ENCODE data around the gene TJP3. TPM values are rescaled to one million over a fixed set of nuclear protein-coding genes. Genes with fewer than 3 reads are reported as not detected.
A peak's percentile ranks its signal among the peaks of the same experiment; 100 is the strongest.
"Not testable (repeated sequence)": the region's sequence is repeated elsewhere in the genome, so short reads cannot be mapped to it uniquely, and the experiment has no call there.

The TJP3 gene
- total RNA-seq, 1 experiment from 2014 or later = not detected

- H3K27ac ChIP-seq (ENCODE audit: low read length); H3K9ac ChIP-seq (ENCODE audit: low read length); H3K36me3 ChIP-seq (ENCODE audit: insufficient read depth, low read length); H4K20me1 ChIP-seq (ENCODE audit: insufficient read depth, low read depth, low read length); H3K4me3 ChIP-seq (ENCODE audit: low read length); H3K9me2 ChIP-seq (replicated peaks; ENCODE audit: insufficient read depth, low read length); DNase-seq; H3K4me2 ChIP-seq (ENCODE audit: low read depth, low read length, poor library complexity, severe bottlenecking); H2AFZ ChIP-seq (ENCODE audit: low read length); H3K27me3 ChIP-seq (ENCODE audit: low read length); H3K9me3 ChIP-seq (ENCODE audit: low read length): not testable (repeated sequence)
- Histone ChIP-seq H3K4me1 (ENCODE audit: low read length) (peaks cover 14% of the 10 kb centered on the region), H3K79me2 (ENCODE audit: low read length) (peaks cover 23% of the 10 kb centered on the region)
Observed at GRCh38 chr19:3758297-3758696, 50.1 kb downstream of the TJP3 start.

- H3K9me2 ChIP-seq (replicated peaks; ENCODE audit: insufficient read depth, low read length) = no peaks in the 10 kb centered on the region
- peak overlapping the region; percentile 81 for H3K4me2 ChIP-seq (ENCODE audit: low read depth, low read length, poor library complexity, severe bottlenecking)
- no peak overlapping the region for H3K4me3 ChIP-seq (ENCODE audit: low read length)
- H4K20me1 ChIP-seq (ENCODE audit: insufficient read depth, low read depth, low read length) = no peaks in the 10 kb centered on the region
- no peaks in the 10 kb centered on the region for H3K27me3 ChIP-seq (ENCODE audit: low read length)
- H2AFZ ChIP-seq (ENCODE audit: low read length) = no peak overlapping the region
- H3K4me1 ChIP-seq (ENCODE audit: low read length) = peaks cover 16% of the 10 kb centered on the region
- H3K36me3 ChIP-seq (ENCODE audit: insufficient read depth, low read length) = no peaks in the 10 kb centered on the region
- peaks cover 25% of the 10 kb centered on the region for H3K79me2 ChIP-seq (ENCODE audit: low read length)
- no peak for DNase-seq
- no peak overlapping the region for H3K27ac ChIP-seq (ENCODE audit: low read length)
- no peak overlapping the region for H3K9ac ChIP-seq (ENCODE audit: low read length)
- no peaks in the 10 kb centered on the region for H3K9me3 ChIP-seq (ENCODE audit: low read length)
Observed at GRCh38 chr19:3759482-3760254, 51.5 kb downstream of the TJP3 start.

- no peaks in the 10 kb centered on the region for H3K9me3 ChIP-seq (ENCODE audit: low read length)
- peak overlapping the region; percentile 84 for H3K9ac ChIP-seq (ENCODE audit: low read length)
- no peaks in the 10 kb centered on the region for H3K36me3 ChIP-seq (ENCODE audit: insufficient read depth, low read length)
- peak overlapping the region; percentile 91; the same call in 1 of the 2 replicates for H2AFZ ChIP-seq (ENCODE audit: low read length)
- no peak overlapping the region for H3K27ac ChIP-seq (ENCODE audit: low read length)
- peak overlapping the region; percentile 81 for H3K4me2 ChIP-seq (ENCODE audit: low read depth, low read length, poor library complexity, severe bottlenecking)
- H3K4me1 ChIP-seq (ENCODE audit: low read length) = peaks cover 16% of the 10 kb centered on the region
- H3K79me2 ChIP-seq (ENCODE audit: low read length) = peaks cover 25% of the 10 kb centered on the region
- no peaks in the 10 kb centered on the region for H3K9me2 ChIP-seq (replicated peaks; ENCODE audit: insufficient read depth, low read length)
- peak overlapping the region; percentile 94 for H3K4me3 ChIP-seq (ENCODE audit: low read length)
- H4K20me1 ChIP-seq (ENCODE audit: insufficient read depth, low read depth, low read length) = no peaks in the 10 kb centered on the region
- peak; percentile 48 for DNase-seq
- no peaks in the 10 kb centered on the region for H3K27me3 ChIP-seq (ENCODE audit: low read length)
Observed at GRCh38 chr19:3760871-3761361, 52.7 kb downstream of the TJP3 start.

GRCh38 chr19:3761382-3762129 is 53.4 kb downstream of the TJP3 start, which contains the start of gene APBA3:
Gene APBA3, minus strand, starts transcription at chr19:3761692. Its CDS starts 1,428 bp downstream, at chr19:3760264.
- peak; percentile 96 for DNase-seq
- Histone ChIP-seq H3K36me3 (ENCODE audit: insufficient read depth, low read length) (no peaks in the 10 kb centered on the region), H3K4me3 (ENCODE audit: low read length) (peak within 1 kb of the TSS; percentile 94), H4K20me1 (ENCODE audit: insufficient read depth, low read depth, low read length) (no peaks in the 10 kb centered on the region), H3K4me1 (ENCODE audit: low read length) (peaks cover 16% of the 10 kb centered on the region), H3K9ac (ENCODE audit: low read length) (peak within 1 kb of the TSS; percentile 84), H3K27ac (ENCODE audit: low read length) (peak within 1 kb of the TSS; percentile 81), H3K4me2 (ENCODE audit: low read depth, low read length, poor library complexity, severe bottlenecking) (peak within 1 kb of the TSS; percentile 81), H3K27me3 (ENCODE audit: low read length) (no peaks in the 10 kb centered on the region), H3K9me3 (ENCODE audit: low read length) (no peaks in the 10 kb centered on the region), H3K79me2 (ENCODE audit: low read length) (peaks cover 25% of the 10 kb centered on the region), H3K9me2 (replicated peaks; ENCODE audit: insufficient read depth, low read length) (no peaks in the 10 kb centered on the region), H2AFZ (ENCODE audit: low read length) (peak within 1 kb of the TSS; percentile 98)

- H3K4me2 ChIP-seq (ENCODE audit: low read depth, low read length, poor library complexity, severe bottlenecking) = peak overlapping the region; percentile 66
Observed at GRCh38 chr19:3762130-3762473, 53.9 kb downstream of the TJP3 start.

GRCh38 chr19:3762501-3763459 is 54.6 kb downstream of the TJP3 start, which contains the start of gene MRPL54:
Gene MRPL54, plus strand, starts transcription at chr19:3762682. Its CDS starts 19 bp downstream, at chr19:3762701.
- H3K9me3 ChIP-seq (ENCODE audit: low read length) = no peaks in the 10 kb centered on the region
- peak within 1 kb of the TSS; percentile 98 for H2AFZ ChIP-seq (ENCODE audit: low read length)
- no peaks in the 10 kb centered on the region for H3K9me2 ChIP-seq (replicated peaks; ENCODE audit: insufficient read depth, low read length)
- peaks cover 25% of the 10 kb centered on the region for H3K79me2 ChIP-seq (ENCODE audit: low read length)
- peak within 1 kb of the TSS; percentile 84 for H3K9ac ChIP-seq (ENCODE audit: low read length)
- H3K4me2 ChIP-seq (ENCODE audit: low read depth, low read length, poor library complexity, severe bottlenecking) = peak within 1 kb of the TSS; percentile 81
- H3K27me3 ChIP-seq (ENCODE audit: low read length) = no peaks in the 10 kb centered on the region
- no peaks in the 10 kb centered on the region for H3K36me3 ChIP-seq (ENCODE audit: insufficient read depth, low read length)
- no peaks in the 10 kb centered on the region for H4K20me1 ChIP-seq (ENCODE audit: insufficient read depth, low read depth, low read length)
- peaks cover 16% of the 10 kb centered on the region for H3K4me1 ChIP-seq (ENCODE audit: low read length)
- peak; percentile 99 for DNase-seq
- peak within 1 kb of the TSS; percentile 94 for H3K4me3 ChIP-seq (ENCODE audit: low read length)
- H3K27ac ChIP-seq (ENCODE audit: low read length) = peak within 1 kb of the TSS; percentile 81

More at GRCh38 chr19:3762130-3762473, 53.9 kb downstream of the TJP3 start:
- Histone ChIP-seq H3K4me3 (ENCODE audit: low read length) (peak overlapping the region; percentile 75), H4K20me1 (ENCODE audit: insufficient read depth, low read depth, low read length) (no peaks in the 10 kb centered on the region), H3K9ac (ENCODE audit: low read length) (peak overlapping the region; percentile 84), H2AFZ (ENCODE audit: low read length) (peak overlapping the region; percentile 98; the same call in 1 of the 2 replicates), H3K27me3 (ENCODE audit: low read length) (no peaks in the 10 kb centered on the region), H3K4me1 (ENCODE audit: low read length) (peaks cover 16% of the 10 kb centered on the region), H3K27ac (ENCODE audit: low read length) (peak overlapping the region; percentile 81), H3K9me2 (replicated peaks; ENCODE audit: insufficient read depth, low read length) (no peaks in the 10 kb centered on the region), H3K79me2 (ENCODE audit: low read length) (peaks cover 25% of the 10 kb centered on the region), H3K9me3 (ENCODE audit: low read length) (no peaks in the 10 kb centered on the region), H3K36me3 (ENCODE audit: insufficient read depth, low read length) (no peaks in the 10 kb centered on the region)
- no peak for DNase-seq

GRCh38 chr19:3765121-3765520 is 56.9 kb downstream of the TJP3 start:
- Histone ChIP-seq H3K79me2 (ENCODE audit: low read length) (peaks cover 18% of the 10 kb centered on the region), H4K20me1 (ENCODE audit: insufficient read depth, low read depth, low read length) (no peaks in the 10 kb centered on the region), H3K4me3 (ENCODE audit: low read length) (no peak overlapping the region), H3K27me3 (ENCODE audit: low read length) (no peaks in the 10 kb centered on the region), H2AFZ (ENCODE audit: low read length) (no peak overlapping the region), H3K4me1 (ENCODE audit: low read length) (peaks cover 16% of the 10 kb centered on the region), H3K9me2 (replicated peaks; ENCODE audit: insufficient read depth, low read length) (no peaks in the 10 kb centered on the region), H3K9ac (ENCODE audit: low read length) (no peak overlapping the region), H3K4me2 (ENCODE audit: low read depth, low read length, poor library complexity, severe bottlenecking) (no peak overlapping the region), H3K9me3 (ENCODE audit: low read length) (no peaks in the 10 kb centered on the region), H3K36me3 (ENCODE audit: insufficient read depth, low read length) (no peaks in the 10 kb centered on the region), H3K27ac (ENCODE audit: low read length) (no peak overlapping the region)
- no peak for DNase-seq

Data from Karpas-422 (cell line).